SU-DHL-6 (cell line): ENCODE data around the gene SPEG.

Source experiments
- H2AFZ ChIP-seq: fragments of 200-600 bp; sonication (generic); 2 replicates; pipeline ENCODE4 v1.6.1; 2014; ENCODE audit warnings: low read depth, mild to moderate bottlenecking, moderate library complexity, mixed read lengths, antibody characterized with exemption, low read length; ENCODE audit not compliant: severe bottlenecking
- H3F3A ChIP-seq: fragments of 200-600 bp; shearing (Covaris generic); 2 replicates; pipeline ENCODE4 v1.6.0; 2016; ENCODE audit warnings: antibody characterized with exemption, mild to moderate bottlenecking; ENCODE audit not compliant: insufficient read depth
- H3K27ac ChIP-seq: fragments of 200-600 bp; sonication (generic); 2 replicates; pipeline ENCODE4 v1.5.1; 2016; ENCODE audit warnings: low read depth, mild to moderate bottlenecking, low read length, moderate library complexity, mixed read lengths
- H3K27me3 ChIP-seq: fragments of 200-600 bp; sonication (generic), shearing (Covaris generic); 2 replicates; pipeline ENCODE4 v1.6.0; 2014; ENCODE audit warnings: mild to moderate bottlenecking, low read length
- H3K36me3 ChIP-seq: fragments of 200-600 bp; sonication (generic); 2 replicates; pipeline ENCODE4 v1.6.1; 2014; ENCODE audit warnings: mild to moderate bottlenecking, low read length, mixed read lengths
- H3K4me2 ChIP-seq: fragments of 300-600, 200-600 bp; shearing (Covaris generic), sonication (generic); 2 replicates; pipeline ENCODE4 v1.6.0; 2014; ENCODE audit warnings: low read length, low read depth, mild to moderate bottlenecking; ENCODE audit not compliant: poor library complexity, severe bottlenecking
- H3K4me3 ChIP-seq: fragments of 200-600 bp; sonication (generic); 2 replicates; pipeline ENCODE4 v1.5.1; 2014; ENCODE audit warnings: antibody characterized with exemption, low read length, mild to moderate bottlenecking, mixed read lengths; ENCODE audit not compliant: insufficient read depth, poor library complexity, severe bottlenecking
- H3K79me2 ChIP-seq: fragments of 200-600 bp; sonication (generic); 2 replicates; pipeline ENCODE4 v1.6.1; 2014; ENCODE audit warnings: mild to moderate bottlenecking, low read length, moderate library complexity; ENCODE audit not compliant: insufficient read depth
- H3K9ac ChIP-seq: fragments of 200-600 bp; sonication (generic); 2 replicates; pipeline ENCODE4 v1.7.0; 2014; ENCODE audit warnings: mild to moderate bottlenecking, low read length
- H3K9me2 ChIP-seq: fragments of 200-600 bp; sonication (generic); replicated peaks from 2 replicates; pipeline ENCODE4 v1.6.1; 2014; ENCODE audit warnings: low read length; ENCODE audit not compliant: insufficient read depth
- H3K9me3 ChIP-seq: fragments of 200-600 bp; sonication (generic); 2 replicates; pipeline ENCODE4 v1.6.1; 2014; ENCODE audit warnings: low read length, mixed read lengths; ENCODE audit not compliant: insufficient read depth
- H4K20me1 ChIP-seq: fragments of 200-600 bp; sonication (generic); 2 replicates; pipeline ENCODE4 v1.6.1; 2014; ENCODE audit warnings: low read depth, mild to moderate bottlenecking, antibody characterized with exemption, low read length, moderate library complexity, mixed read lengths
- CTCF ChIP-seq: fragments of 200-600 bp; sonication (generic); IDR thresholded peaks from one replicate; pipeline ENCODE4 v1.5.1; 2017; ENCODE audit warnings: antibody characterized with exemption, mild to moderate bottlenecking, low read length, moderate library complexity; ENCODE audit not compliant: insufficient read depth, poor library complexity, severe bottlenecking
- EZH2phosphoT487 ChIP-seq: fragments of 200-600 bp; sonication (generic), shearing (Covaris generic); conservative IDR thresholded peaks from 2 replicates; pipeline ENCODE4 v1.6.1; 2018; ENCODE audit warnings: mild to moderate bottlenecking, antibody characterized with exemption, low read length, moderate library complexity, mixed read lengths

Gene SPEG

GRCh38 chr2:219499058-219499307 lies 64.3 kb downstream of the SPEG start:
- Histone ChIP-seq H3K9ac (peak overlapping the region; percentile 88), H3K9me2 (no peaks in the 10 kb centered on the region), H2AFZ (no peak overlapping the region), H3K4me3 (peak overlapping the region; percentile 78), H3K27ac (no peak overlapping the region), H3F3A (no peaks in the 10 kb centered on the region), H3K79me2 (peaks cover 11% of the 10 kb centered on the region; the same call in 1 of the 2 replicates), H3K27me3 (no peaks in the 10 kb centered on the region), H3K4me2 (peak overlapping the region; percentile 86), H3K9me3 (no peaks in the 10 kb centered on the region), H3K36me3 (no peaks in the 10 kb centered on the region), H4K20me1 (no peaks in the 10 kb centered on the region)
- TF ChIP-seq CTCF (no peak), EZH2phosphoT487 (no peak)

GRCh38 chr2:219499555-219499954 lies 64.9 kb downstream of the SPEG start:
- H3K4me2 ChIP-seq = peak overlapping the region; percentile 86
- no peak overlapping the region for H2AFZ ChIP-seq
- TF ChIP-seq EZH2phosphoT487 (no peak), CTCF (no peak)
- no peaks in the 10 kb centered on the region for H3K27me3 ChIP-seq
- H4K20me1 ChIP-seq = no peaks in the 10 kb centered on the region
- H3F3A ChIP-seq = no peaks in the 10 kb centered on the region
- no peaks in the 10 kb centered on the region for H3K9me2 ChIP-seq
- peaks cover 11% of the 10 kb centered on the region; the same call in 1 of the 2 replicates for H3K79me2 ChIP-seq
- H3K36me3 ChIP-seq = no peaks in the 10 kb centered on the region
- no peak overlapping the region for H3K27ac ChIP-seq
- H3K9ac ChIP-seq = peak overlapping the region; percentile 88
- H3K9me3 ChIP-seq = no peaks in the 10 kb centered on the region
- H3K4me3 ChIP-seq = peak overlapping the region; percentile 78

DNA sequence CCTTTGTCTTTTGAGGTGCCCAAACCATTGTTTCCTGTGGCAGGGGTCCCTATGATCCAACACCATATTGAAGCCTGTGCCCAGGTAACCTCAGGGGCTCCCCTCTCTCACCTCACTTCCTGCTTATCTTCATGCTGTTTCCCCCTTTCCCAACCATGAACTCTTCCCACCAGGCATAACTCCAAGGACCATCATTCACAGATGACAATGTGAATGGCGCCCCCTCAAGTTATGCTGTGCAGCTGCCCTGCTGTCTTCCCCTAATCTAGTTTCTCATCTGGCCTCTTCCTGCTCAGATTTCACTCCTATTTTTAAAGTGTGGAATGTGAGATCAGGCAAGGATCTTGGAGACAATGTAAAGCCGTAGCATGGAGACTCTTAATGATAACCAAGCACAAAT lies 65.5 kb downstream of the SPEG start:
- H3K4me2 ChIP-seq = peak overlapping the region; percentile 86

More for the DNA sequence above, 65.5 kb downstream of the SPEG start:
- H3K27ac ChIP-seq = no peak overlapping the region
- H2AFZ ChIP-seq = no peak overlapping the region
- H3K79me2 ChIP-seq = peaks cover 11% of the 10 kb centered on the region; the same call in 1 of the 2 replicates
- no peaks in the 10 kb centered on the region for H3K9me2 ChIP-seq
- no peaks in the 10 kb centered on the region for H3K9me3 ChIP-seq
- no peak overlapping the region for H3K9ac ChIP-seq
- H3K4me3 ChIP-seq = no peak overlapping the region
- no peaks in the 10 kb centered on the region for H3F3A ChIP-seq
- no peaks in the 10 kb centered on the region for H3K36me3 ChIP-seq
- H4K20me1 ChIP-seq = no peaks in the 10 kb centered on the region
- no peak for TF ChIP-seq EZH2phosphoT487
- peak; percentile 29 for TF ChIP-seq CTCF
- no peaks in the 10 kb centered on the region for H3K27me3 ChIP-seq
